Lung (tissue), 12 donors: ENCODE measurements around the gene FHL2. TPM values are rescaled to one million over a fixed set of nuclear protein-coding genes. Genes with fewer than 3 reads are reported as not detected.

Experiments used
- ATAC-seq: fragments of 200-7000 bp; cut with Tn5 transposase; one replicate; pipeline ENCODE4 v1.9.1; 2020; ENCODE audit warnings: moderate number of reproducible peaks; ENCODE audit not compliant: insufficient read depth, low FRiP score
- DNase-seq, 3 donors: peaks; one replicate each; pipeline ENCODE4 v3.0.0-alpha.2; 2013 to 2017
- H3K27ac ChIP-seq, 2 donors: one replicate each; pipeline ENCODE4 v1.5.1; 2013; ENCODE audit warnings: mild to moderate bottlenecking in 2 of 2, moderate library complexity in 2 of 2, control low read depth in 1 of 2, inconsistent platforms in 1 of 2, low read depth in 1 of 2, low read length in 1 of 2
- H3K27me3 ChIP-seq, 3 donors: one replicate each; pipeline ENCODE4 v1.5.1; 2013; ENCODE audit warnings: low read length in 2 of 3; ENCODE audit not compliant: control insufficient read depth in 3 of 3, insufficient read depth in 3 of 3
- H3K36me3 ChIP-seq, 4 donors: one replicate each; pipeline ENCODE4 v1.5.1; 2013; ENCODE audit warnings: low read length in 4 of 4, mild to moderate bottlenecking in 1 of 4, moderate library complexity in 1 of 4; ENCODE audit not compliant: control insufficient read depth in 4 of 4, insufficient read depth in 4 of 4
- H3K4me1 ChIP-seq, 5 donors: one replicate each; pipeline ENCODE4 v1.5.1; 2013; ENCODE audit warnings: low read length in 5 of 5, mild to moderate bottlenecking in 2 of 5, moderate library complexity in 1 of 5; ENCODE audit not compliant: control insufficient read depth in 5 of 5, insufficient read depth in 5 of 5
- H3K4me3 ChIP-seq: one replicate; pipeline ENCODE4 v1.5.1; 2013; ENCODE audit warnings: mild to moderate bottlenecking, control low read depth, moderate library complexity
- H3K9ac ChIP-seq, 2 donors: one replicate each; pipeline ENCODE4 v1.5.1; 2013; ENCODE audit warnings: low read length in 2 of 2, control low read depth in 1 of 2; ENCODE audit not compliant: insufficient read depth in 1 of 2
- H3K9me3 ChIP-seq, 4 donors: one replicate each; pipeline ENCODE4 v1.5.1; 2013; ENCODE audit warnings: low read length in 3 of 4, mild to moderate bottlenecking in 1 of 4, moderate library complexity in 1 of 4; ENCODE audit not compliant: control insufficient read depth in 4 of 4, insufficient read depth in 3 of 4
- CTCF ChIP-seq: IDR thresholded peaks from 2 replicates; pipeline ENCODE4 v1.5.1; 2012; ENCODE audit warnings: mild to moderate bottlenecking; ENCODE audit errors: control extremely low read depth, extremely low read depth
- WGBS, 2 donors: extraction: QIAGEN DNeasy Blood & Tissue Kit; methylation state at CpG; one replicate each; pipeline ENCODE4 v1.1.7; 2013; 5-methylcytosine and 5-hydroxymethylcytosine counted together
- polyA plus RNA-seq, 2 donors: library from polyadenylated mRNA; stranded (reverse); fragments of 200-250 nt; gene quantifications; one replicate each; pipeline ENCODE4 v1.2.1, GENCODE V29; 2013
- total RNA-seq, 2 donors: library from RNA; depleted of rRNA in 1 of 2; stranded (reverse); fragments of >200 nt in 1 of 2; gene quantifications; one replicate each; pipeline ENCODE4 v1.2.1, GENCODE V29; 2014 to 2021
- donor health status: control.
- donor health status: control.
- donor health status: Bipolar disorder and iron deficiency.
- donor health status: healthy.
- donor health status: DM: yes; HTN: yes; CAD: no.

Gene FHL2
- total and polyA plus RNA-seq, 4 donors, result 6.6 to 12.8 (median 8.7) TPM

- Histone ChIP-seq H3K9me3 (peaks cover 0 to 1% (median 0%) of the 10 kb centered on the region in 4 donors), H3K27ac (peak within 1 kb of the TSS; percentile 94 to 95), H3K27me3 (no peaks in the 10 kb centered on the region), H3K4me3 (peak within 1 kb of the TSS; percentile 77), H3K4me1 (peaks cover 4 to 11% (median 5%) of the 10 kb centered on the region in 5 donors), H3K36me3 (peaks cover 0 to 4% (median 0%) of the 10 kb centered on the region in 4 donors), H3K9ac (peak within 1 kb of the TSS; percentile 63 to 84)
- DNase-seq, result peak; percentile 53 to 75 (median 62)
- no peak for TF ChIP-seq CTCF
- WGBS, 2 donors, result 3% methylated on average over 52 to 101 of the region's 101 CpGs
- peak; percentile 85 for ATAC-seq
These were observed 69.0 kb downstream of the FHL2 start, which contains the start of gene TGFBRAP1 for GRCh38 chr2:105329561-105330495. Gene TGFBRAP1 (minus strand): TSS chr2:105329735. CDS start chr2:105308301, 21,434 bp downstream.

GRCh38 chr2:105329197-105329554, 69.7 kb downstream of the FHL2 start:
- ATAC-seq, result peak; percentile 17
- DNase-seq, result peak in 2 of 3 donors; percentile 20 to 24

GRCh38 chr2:105328281-105329196, 70.3 kb downstream of the FHL2 start:
- peaks cover 0 to 1% (median 0%) of the 10 kb centered on the region in 4 donors for H3K9me3 ChIP-seq
- WGBS, 2 donors, result 9 to 20% methylated on average over 16 of the region's 16 CpGs
- peak overlapping the region; percentile 77 for H3K4me3 ChIP-seq
- ATAC-seq (peak; percentile 11), DNase-seq (peak; percentile 24 to 29 (median 29))
- H3K27ac ChIP-seq, result peak overlapping the region in 1 of 2 donors; percentile 89
- H3K9ac ChIP-seq, result peak overlapping the region in 1 of 2 donors; percentile 84
- peaks cover 0 to 4% (median 0%) of the 10 kb centered on the region in 4 donors for H3K36me3 ChIP-seq
- H3K4me1 ChIP-seq, result peaks cover 4 to 11% (median 5%) of the 10 kb centered on the region in 5 donors
- no peak for TF ChIP-seq CTCF
- no peaks in the 10 kb centered on the region for H3K27me3 ChIP-seq

More at GRCh38 chr2:105329197-105329554, 69.7 kb downstream of the FHL2 start:
- Histone ChIP-seq H3K4me1 (peaks cover 4 to 11% (median 5%) of the 10 kb centered on the region in 5 donors), H3K27me3 (no peaks in the 10 kb centered on the region), H3K27ac (peak overlapping the region in 1 of 2 donors; percentile 89), H3K9ac (peak overlapping the region in 1 of 2 donors; percentile 84), H3K36me3 (peaks cover 0 to 4% (median 0%) of the 10 kb centered on the region in 4 donors), H3K9me3 (peaks cover 0 to 1% (median 0%) of the 10 kb centered on the region in 4 donors), H3K4me3 (peak overlapping the region; percentile 77)
- no peak for TF ChIP-seq CTCF
- 1% methylated on average over 15 to 17 of the region's 17 CpGs for WGBS, 2 donors
